Measurements from ENCODE around the gene ABL1.

The ABL1 gene

DNA sequence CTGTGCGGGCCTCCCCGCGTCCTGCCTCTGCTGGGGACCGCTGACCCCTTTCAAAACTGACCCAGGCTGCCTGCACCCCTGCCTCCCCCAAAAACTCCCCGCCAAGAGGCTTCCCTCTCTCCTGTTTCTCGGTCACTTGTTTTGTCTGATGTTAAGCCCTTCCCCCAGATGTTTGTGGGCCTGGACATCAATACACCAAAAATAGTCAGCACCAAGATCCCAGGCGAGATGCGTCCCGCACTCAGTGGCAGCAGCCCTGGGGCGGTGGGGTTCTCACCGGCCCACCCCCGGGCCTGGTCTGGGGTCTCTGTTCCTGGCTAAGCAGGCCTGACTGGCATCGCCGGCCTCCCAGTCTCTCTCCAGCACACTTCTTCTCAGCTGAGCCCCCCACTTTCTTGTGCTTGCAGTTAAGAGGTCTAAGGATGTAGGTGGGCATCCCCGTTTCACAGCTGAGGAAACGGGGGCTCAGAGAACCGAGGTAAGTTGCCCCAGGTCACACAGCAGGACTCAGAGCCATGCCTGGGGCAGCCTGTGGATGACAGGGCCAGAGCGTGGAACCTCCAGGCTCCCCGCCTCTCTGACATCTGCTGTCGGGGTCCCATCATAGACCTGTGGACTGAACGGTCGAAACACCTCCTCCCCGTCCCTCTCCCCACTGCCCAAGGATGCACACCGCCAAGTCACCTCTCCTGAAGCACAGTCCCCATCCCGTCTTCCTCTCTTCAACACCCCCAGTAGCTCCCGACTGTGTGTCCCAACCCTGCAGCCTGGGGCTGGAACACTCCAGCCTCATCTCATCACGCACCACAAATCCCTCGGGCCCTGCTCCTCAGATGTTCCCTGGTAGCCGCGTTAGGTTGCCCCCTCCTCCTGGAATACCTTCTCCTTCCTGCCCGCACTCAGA, 87.2 kb downstream of the ABL1 start:
- no peak overlapping the region for H3K4me2 ChIP-seq (ENCODE audit: low read length)
- H3K4me3 ChIP-seq (ENCODE audit: low read length), result no peak overlapping the region
- no peaks in the 10 kb centered on the region for H3K9me3 ChIP-seq (ENCODE audit: control insufficient read depth, insufficient read depth, low read length)
- H3K4me1 ChIP-seq (ENCODE audit: control insufficient read depth, low read length), result peaks cover 12% of the 10 kb centered on the region
- no peaks in the 10 kb centered on the region for H3K79me2 ChIP-seq (ENCODE audit: control insufficient read depth, low read length)
- no peaks in the 10 kb centered on the region for H3K9me2 ChIP-seq (replicated peaks; ENCODE audit: control insufficient read depth, low read length)
- no peaks in the 10 kb centered on the region for H3F3A ChIP-seq (ENCODE audit: control insufficient read depth, insufficient read depth)
- no peaks in the 10 kb centered on the region; the same call in 1 of the 2 replicates for H3K27me3 ChIP-seq (ENCODE audit: control insufficient read depth, low read length)
- H3K27ac ChIP-seq (ENCODE audit: low read depth, low read length), result no peak overlapping the region
- no peaks in the 10 kb centered on the region for H3K36me3 ChIP-seq (ENCODE audit: control insufficient read depth, low read length)
- TF ChIP-seq EZH2phosphoT487 (IDR thresholded peaks at IDR 0.05; ENCODE audit: borderline replicate concordance, low read length), result no peak
- TF ChIP-seq, protein P1, sequence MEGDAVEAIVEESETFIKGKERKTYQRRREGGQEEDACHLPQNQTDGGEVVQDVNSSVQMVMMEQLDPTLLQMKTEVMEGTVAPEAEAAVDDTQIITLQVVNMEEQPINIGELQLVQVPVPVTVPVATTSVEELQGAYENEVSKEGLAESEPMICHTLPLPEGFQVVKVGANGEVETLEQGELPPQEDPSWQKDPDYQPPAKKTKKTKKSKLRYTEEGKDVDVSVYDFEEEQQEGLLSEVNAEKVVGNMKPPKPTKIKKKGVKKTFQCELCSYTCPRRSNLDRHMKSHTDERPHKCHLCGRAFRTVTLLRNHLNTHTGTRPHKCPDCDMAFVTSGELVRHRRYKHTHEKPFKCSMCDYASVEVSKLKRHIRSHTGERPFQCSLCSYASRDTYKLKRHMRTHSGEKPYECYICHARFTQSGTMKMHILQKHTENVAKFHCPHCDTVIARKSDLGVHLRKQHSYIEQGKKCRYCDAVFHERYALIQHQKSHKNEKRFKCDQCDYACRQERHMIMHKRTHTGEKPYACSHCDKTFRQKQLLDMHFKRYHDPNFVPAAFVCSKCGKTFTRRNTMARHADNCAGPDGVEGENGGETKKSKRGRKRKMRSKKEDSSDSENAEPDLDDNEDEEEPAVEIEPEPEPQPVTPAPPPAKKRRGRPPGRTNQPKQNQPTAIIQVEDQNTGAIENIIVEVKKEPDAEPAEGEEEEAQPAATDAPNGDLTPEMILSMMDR (IDR thresholded peaks at IDR 0.05; ENCODE audit: low read depth, low read length, poor library complexity, severe bottlenecking), result no peak
- no peaks in the 10 kb centered on the region for H4K20me1 ChIP-seq (ENCODE audit: control insufficient read depth, insufficient read depth, low read depth, low read length)

DNA sequence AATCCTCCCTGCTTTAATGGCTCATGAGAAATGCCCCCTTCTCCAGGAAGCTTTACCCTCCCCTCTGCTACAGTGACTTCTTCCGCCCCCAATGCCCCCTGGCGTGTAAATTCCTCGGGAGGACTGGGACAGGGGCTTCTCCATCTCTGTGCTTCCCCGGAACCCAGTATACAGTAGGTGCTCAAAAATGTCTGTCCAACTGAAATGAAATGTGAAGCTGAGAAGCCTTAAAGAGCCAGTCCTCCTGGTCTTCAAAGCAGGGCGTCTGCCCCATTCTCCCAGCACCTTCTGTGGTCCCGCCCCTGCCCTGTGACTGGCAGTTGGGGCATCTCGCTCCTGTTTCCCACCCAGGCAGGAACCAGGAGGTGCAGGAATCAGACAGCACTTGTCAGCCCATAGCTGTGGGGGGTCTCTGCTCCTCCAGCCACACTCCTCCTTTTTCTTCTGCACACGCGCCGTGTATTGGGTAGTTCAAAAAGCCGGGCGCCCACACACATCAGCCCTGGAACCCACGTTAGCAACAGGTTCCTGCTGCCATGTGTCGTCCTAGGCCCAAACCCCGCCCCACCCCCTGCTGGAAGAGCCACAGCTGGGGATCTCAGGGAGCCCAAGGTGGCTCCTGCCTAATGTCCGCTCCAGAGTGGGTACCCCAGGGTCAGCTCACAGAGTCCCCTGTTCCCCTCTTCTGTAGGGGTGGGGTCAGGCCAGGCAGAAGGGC, 88.0 kb downstream of the ABL1 start:
- TF ChIP-seq, protein P1 (IDR thresholded peaks at IDR 0.05; ENCODE audit: low read depth, low read length, poor library complexity, severe bottlenecking), result no peak
- TF ChIP-seq EZH2phosphoT487 (IDR thresholded peaks at IDR 0.05; ENCODE audit: borderline replicate concordance, low read length), result no peak
- no peaks in the 10 kb centered on the region for H3K9me2 ChIP-seq (replicated peaks; ENCODE audit: control insufficient read depth, low read length)
- no peak overlapping the region for H3K27ac ChIP-seq (ENCODE audit: low read depth, low read length)
- H3K4me3 ChIP-seq (ENCODE audit: low read length), result no peak overlapping the region
- no peaks in the 10 kb centered on the region for H3F3A ChIP-seq (ENCODE audit: control insufficient read depth, insufficient read depth)
- H3K4me1 ChIP-seq (ENCODE audit: control insufficient read depth, low read length), result peaks cover 21% of the 10 kb centered on the region
- H4K20me1 ChIP-seq (ENCODE audit: control insufficient read depth, insufficient read depth, low read depth, low read length), result no peaks in the 10 kb centered on the region
- no peaks in the 10 kb centered on the region for H3K9me3 ChIP-seq (ENCODE audit: control insufficient read depth, insufficient read depth, low read length)
- H3K27me3 ChIP-seq (ENCODE audit: control insufficient read depth, low read length), result no peaks in the 10 kb centered on the region; the same call in 1 of the 2 replicates
- no peaks in the 10 kb centered on the region for H3K79me2 ChIP-seq (ENCODE audit: control insufficient read depth, low read length)
- no peak overlapping the region for H3K4me2 ChIP-seq (ENCODE audit: low read length)
- no peaks in the 10 kb centered on the region for H3K36me3 ChIP-seq (ENCODE audit: control insufficient read depth, low read length)

DNA sequence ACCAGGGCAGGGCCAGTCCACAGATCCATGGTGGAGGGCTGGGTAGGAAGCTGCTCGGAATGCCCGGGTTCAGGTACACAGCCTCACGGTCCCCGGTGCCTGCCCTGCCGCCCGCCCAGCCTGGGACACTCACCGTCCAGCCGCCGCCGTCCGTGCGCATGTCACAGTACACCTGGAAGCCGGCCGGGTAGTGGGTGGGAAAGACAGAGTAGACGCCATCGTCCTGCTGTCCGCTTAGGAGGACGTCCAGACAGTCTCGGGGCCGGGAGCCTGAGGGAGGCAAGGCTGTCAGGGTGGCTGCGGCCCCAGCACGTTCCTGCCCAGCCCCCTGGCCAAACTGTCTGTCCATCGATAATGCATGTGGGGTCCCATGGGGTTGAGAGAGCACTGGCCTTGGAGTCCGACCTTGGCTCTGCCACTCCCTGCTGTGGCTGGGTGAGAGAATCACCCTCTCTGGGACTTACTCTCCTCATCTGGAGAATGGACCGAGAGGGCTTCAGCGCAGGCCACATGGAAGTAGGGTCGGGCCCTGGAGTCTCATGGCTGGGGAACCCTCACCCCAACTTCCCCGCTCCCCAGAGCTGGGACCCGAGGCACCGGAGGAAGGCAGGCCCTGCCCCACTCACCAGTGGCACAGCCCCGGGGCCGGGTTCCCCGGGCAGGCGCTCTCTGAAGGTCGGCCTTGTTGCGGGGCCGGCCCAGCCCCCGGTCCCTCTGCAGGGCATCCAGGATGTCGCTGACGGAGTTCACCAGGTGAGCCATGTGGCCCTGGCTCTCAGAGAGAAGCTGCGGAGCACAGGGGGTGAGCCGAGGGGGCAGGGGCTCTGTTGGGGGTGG, 88.8 kb downstream of the ABL1 start:
- H3K27ac ChIP-seq (ENCODE audit: low read depth, low read length), result no peak overlapping the region
- no peaks in the 10 kb centered on the region for H4K20me1 ChIP-seq (ENCODE audit: control insufficient read depth, insufficient read depth, low read depth, low read length)
- H3F3A ChIP-seq (ENCODE audit: control insufficient read depth, insufficient read depth), result no peaks in the 10 kb centered on the region
- no peaks in the 10 kb centered on the region; the same call in 1 of the 2 replicates for H3K27me3 ChIP-seq (ENCODE audit: control insufficient read depth, low read length)
- TF ChIP-seq EZH2phosphoT487 (IDR thresholded peaks at IDR 0.05; ENCODE audit: borderline replicate concordance, low read length), result no peak
- TF ChIP-seq, protein P1 (IDR thresholded peaks at IDR 0.05; ENCODE audit: low read depth, low read length, poor library complexity, severe bottlenecking), result no peak
- no peaks in the 10 kb centered on the region for H3K9me3 ChIP-seq (ENCODE audit: control insufficient read depth, insufficient read depth, low read length)
- no peak overlapping the region for H3K4me3 ChIP-seq (ENCODE audit: low read length)
- no peak overlapping the region for H3K4me2 ChIP-seq (ENCODE audit: low read length)
- no peaks in the 10 kb centered on the region for H3K36me3 ChIP-seq (ENCODE audit: control insufficient read depth, low read length)
- no peaks in the 10 kb centered on the region for H3K79me2 ChIP-seq (ENCODE audit: control insufficient read depth, low read length)
- H3K9me2 ChIP-seq (replicated peaks; ENCODE audit: control insufficient read depth, low read length), result no peaks in the 10 kb centered on the region
- peaks cover 28% of the 10 kb centered on the region for H3K4me1 ChIP-seq (ENCODE audit: control insufficient read depth, low read length)
